ENCODE measurements around the gene BACH1.

The BACH1 gene

GRCh38 chr21:29390778-29391177 is 92.1 kb downstream of the BACH1 start:
- Histone ChIP-seq H2AK5ac (ENCODE audit: low read length) (no peak overlapping the region), H3K27ac (ENCODE audit: low read depth, low read length) (no peak overlapping the region)
- no CpG with 5 or more reads among the region's 2 CpGs for WGBS (ENCODE audit: extremely low coverage, insufficient coverage, insufficient read length)

GRCh38 chr21:29394051-29394450 is 95.3 kb downstream of the BACH1 start:
- Histone ChIP-seq H4K91ac (ENCODE audit: low read depth, low read length) (no peak overlapping the region), H4K8ac (ENCODE audit: low read depth, low read length) (no peak overlapping the region), H3K23ac (ENCODE audit: low read length) (no peak overlapping the region), H2BK12ac (ENCODE audit: low read length) (no peak overlapping the region), H2AK5ac (ENCODE audit: low read length) (no peak overlapping the region), H3K79me2 (ENCODE audit: control insufficient read depth, insufficient read depth, low read length, poor library complexity) (no peaks in the 10 kb centered on the region), H3K27me3 (ENCODE audit: insufficient read depth, low read length) (no peaks in the 10 kb centered on the region), H3K27ac (ENCODE audit: low read depth, low read length) (no peak overlapping the region), H3K4me3 (ENCODE audit: low read depth, low read length) (no peak overlapping the region), H3K4ac (ENCODE audit: low read depth, low read length) (no peak overlapping the region), H2BK5ac (ENCODE audit: low read depth, low read length, poor library complexity) (no peak overlapping the region), H3K36me3 (ENCODE audit: control insufficient read depth in 1 of 2, insufficient read depth in 2 of 2, low read length in 2 of 2) (no peaks in the 10 kb centered on the region), H3K9ac (ENCODE audit: low read length) (no peak overlapping the region), H4K12ac (ENCODE audit: low read depth, low read length) (no peak overlapping the region), H3K79me1 (ENCODE audit: low read length) (no peaks in the 10 kb centered on the region), H3K4me2 (ENCODE audit: low read length) (no peak overlapping the region), H2AFZ (ENCODE audit: insufficient read depth, low read length, poor library complexity) (no peak overlapping the region), H2BK120ac (ENCODE audit: insufficient read depth, low read length, poor library complexity) (no peak overlapping the region), H3K18ac (ENCODE audit: low read length) (no peak overlapping the region), H3K9me3 (ENCODE audit: insufficient read depth, low read depth, low read length) (peaks cover 3% of the 10 kb centered on the region), H3K4me1 (ENCODE audit: control insufficient read depth in 1 of 2, insufficient read depth in 2 of 2, low read length in 2 of 2) (no peaks in the 10 kb centered on the region), H3K14ac (ENCODE audit: low read length) (no peak overlapping the region)
- no CpG with 5 or more reads among the region's 2 CpGs for WGBS (ENCODE audit: extremely low coverage, insufficient coverage, insufficient read length)
- no peak for DNase-seq

More at GRCh38 chr21:29390778-29391177, 92.1 kb downstream of the BACH1 start:
- no peak overlapping the region for H4K91ac ChIP-seq (ENCODE audit: low read depth, low read length)
- no peak overlapping the region for H3K4me3 ChIP-seq (ENCODE audit: low read depth, low read length)
- peaks cover 5% of the 10 kb centered on the region in 2 experiments for H3K4me1 ChIP-seq (ENCODE audit: control insufficient read depth in 1 of 2, insufficient read depth in 2 of 2, low read length in 2 of 2)
- peaks cover 2% of the 10 kb centered on the region for H3K9me3 ChIP-seq (ENCODE audit: insufficient read depth, low read depth, low read length)
- H3K14ac ChIP-seq (ENCODE audit: low read length), result no peak overlapping the region
- no peak overlapping the region for H2BK5ac ChIP-seq (ENCODE audit: low read depth, low read length, poor library complexity)
- H2BK120ac ChIP-seq (ENCODE audit: insufficient read depth, low read length, poor library complexity), result no peak overlapping the region
- no peak overlapping the region for H3K4ac ChIP-seq (ENCODE audit: low read depth, low read length)
- H3K18ac ChIP-seq (ENCODE audit: low read length), result no peak overlapping the region
- H3K79me2 ChIP-seq (ENCODE audit: control insufficient read depth, insufficient read depth, low read length, poor library complexity), result no peaks in the 10 kb centered on the region
- no peak overlapping the region for H4K8ac ChIP-seq (ENCODE audit: low read depth, low read length)
- no peak overlapping the region for H2BK12ac ChIP-seq (ENCODE audit: low read length)
- no peak for DNase-seq
- H3K79me1 ChIP-seq (ENCODE audit: low read length), result peaks cover 1% of the 10 kb centered on the region
- H2AFZ ChIP-seq (ENCODE audit: insufficient read depth, low read length, poor library complexity), result no peak overlapping the region
- no peak overlapping the region for H3K4me2 ChIP-seq (ENCODE audit: low read length)
- H3K36me3 ChIP-seq (ENCODE audit: control insufficient read depth in 1 of 2, insufficient read depth in 2 of 2, low read length in 2 of 2), result no peaks in the 10 kb centered on the region
- no peaks in the 10 kb centered on the region for H3K27me3 ChIP-seq (ENCODE audit: insufficient read depth, low read length)
- no peak overlapping the region for H3K23ac ChIP-seq (ENCODE audit: low read length)
- H3K9ac ChIP-seq (ENCODE audit: low read length), result no peak overlapping the region
- H4K12ac ChIP-seq (ENCODE audit: low read depth, low read length), result no peak overlapping the region

Data from trophoblast cell (in vitro differentiated cells and primary cell).